K562 (cell line): ENCODE measurements around the gene SLCO2B1. TPM values are rescaled to one million over a fixed set of nuclear protein-coding genes. Genes with fewer than 3 reads are reported as not detected.

ENCODE experiments used
- EP400 ChIP-seq: fragments of 450-650 bp; IDR thresholded peaks from 2 replicates; pipeline ENCODE4 v1.6.1; 2017; ENCODE audit warnings: antibody characterized with exemption, mild to moderate bottlenecking, moderate library complexity
- NCOA2 ChIP-seq, 2 experiments: fragments of 450-650 bp; IDR thresholded peaks; 2 replicates each; pipeline ENCODE4 v1.6.1; 2018; ENCODE audit warnings: mild to moderate bottlenecking in 2 of 2, moderate library complexity in 1 of 2; ENCODE audit not compliant: partially characterized antibody in 2 of 2
- SMARCA4 ChIP-seq: fragments of 450-650 bp; IDR thresholded peaks from 2 replicates; pipeline ENCODE4 v1.6.1; 2016
- SNIP1 ChIP-seq: fragments of 450-650 bp; IDR thresholded peaks from 2 replicates; pipeline ENCODE4 v1.7.1; 2017; ENCODE audit warnings: low read depth, mild to moderate bottlenecking
- TAF1 ChIP-seq: IDR thresholded peaks from 2 replicates; pipeline ENCODE4 v1.6.1; 2011; ENCODE audit warnings: mild to moderate bottlenecking, low read length, moderate library complexity; ENCODE audit not compliant: insufficient read depth, control insufficient read depth, severe bottlenecking; ENCODE audit errors: extremely low read depth
- TRIM28 ChIP-seq: fragments of 450-650 bp; IDR thresholded peaks from 2 replicates; pipeline ENCODE4 v1.6.1; 2017
- ZNF133 ChIP-seq: fragments of 250-450 bp; sonication (Bioruptor Pico); IDR thresholded peaks from 2 replicates; pipeline ENCODE4 v1.4.0; 2020; ENCODE audit warnings: mild to moderate bottlenecking
- polyA plus RNA-seq, 8 experiments: library from polyadenylated mRNA; depleted of rRNA in 4 of 8; stranded (reverse) in 5 of 8; unstranded in 3 of 8; fragments of >200 nt; fragmentation: Nextera tagmentation in 2 of 8; fragmentation: Illumina TruSeq in 1 of 8; extraction: Ambion mirVana in 2 of 8; extraction: Trizol in 1 of 8; gene quantifications; 2 replicates each; pipeline versions ENCODE4 v1.2.1 to v1.2.3, GENCODE V29; 2011 to 2014; ENCODE audit warnings: inconsistent platforms in 1 of 8, missing spikeins in 1 of 8
- total RNA-seq, 7 experiments: library from RNA; depleted of rRNA in 6 of 7; stranded (reverse); fragments of >200 nt in 6 of 7; fragmentation: Illumina TruSeq in 2 of 7; extraction: Trizol in 2 of 7; gene quantifications; 2 replicates each; pipeline versions ENCODE4 v1.2.1 to v1.2.3, GENCODE V29; 2011 to 2021; ENCODE audit warnings: low replicate concordance in 1 of 7
- TF ChIP-seq, protein P1 (sequence below), 2 experiments: fragments of 450-650 bp; IDR thresholded peaks; 2 replicates each; pipeline ENCODE4 v1.6.1; 2016; ENCODE audit warnings: mild to moderate bottlenecking in 2 of 2, borderline replicate concordance in 1 of 2, low read depth in 1 of 2, moderate library complexity in 1 of 2
- TF ChIP-seq, protein P2 (sequence below), 2 experiments: fragments of 450-650 bp in 1 of 2; sonication (generic) in 1 of 2; formaldehyde crosslinking in 1 of 2; IDR thresholded peaks; 2 replicates each; pipeline versions ENCODE4 v1.7.1 to v1.9.0; 2016 to 2022; ENCODE audit warnings: inconsistent platforms in 1 of 2, mild to moderate bottlenecking in 1 of 2, missing genetic modification reagents in 1 of 2

SLCO2B1 gene
- total and polyA plus RNA-seq, 9 of the 15 experiments (the other 6 are each of a cell fraction or from before 2014, with no cell fraction given): 0.70 to 14.7 (median 7.6) TPM

DNA sequence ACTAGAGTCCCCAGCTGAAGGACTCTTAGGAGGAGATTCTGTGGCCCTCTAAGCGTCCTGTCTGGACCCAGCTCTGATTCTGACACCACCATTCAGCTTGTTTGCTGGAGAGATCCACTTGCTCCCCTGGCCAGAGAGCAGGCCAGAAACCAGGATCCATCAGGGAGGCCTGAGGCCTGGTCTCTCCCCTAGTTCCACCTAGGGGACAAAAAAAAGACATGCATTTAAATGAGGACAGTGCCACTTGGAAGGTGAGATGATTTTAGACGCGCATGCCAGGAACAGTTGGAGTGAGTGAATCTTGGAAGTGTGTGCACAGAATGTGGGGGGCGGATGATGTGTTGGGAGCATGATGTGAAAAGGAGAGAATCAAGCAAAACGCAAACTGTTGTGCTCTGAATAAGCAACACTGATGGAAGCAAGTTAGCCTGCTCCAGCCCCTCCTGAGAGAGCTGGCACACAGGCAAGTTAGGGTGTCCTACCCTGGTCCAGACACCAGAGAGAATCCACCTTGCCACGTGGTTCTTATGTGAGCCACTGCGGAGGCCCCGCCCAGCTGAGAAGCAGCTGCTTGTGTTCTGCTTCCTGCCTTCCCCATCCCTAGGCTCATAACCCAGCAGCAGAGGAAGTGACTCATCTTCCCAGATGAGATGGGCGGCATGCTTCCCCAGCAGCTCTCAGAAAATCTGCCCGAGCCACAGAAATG is 8.0 kb upstream of the SLCO2B1 start (continued):
- TF ChIP-seq, protein P1, sequence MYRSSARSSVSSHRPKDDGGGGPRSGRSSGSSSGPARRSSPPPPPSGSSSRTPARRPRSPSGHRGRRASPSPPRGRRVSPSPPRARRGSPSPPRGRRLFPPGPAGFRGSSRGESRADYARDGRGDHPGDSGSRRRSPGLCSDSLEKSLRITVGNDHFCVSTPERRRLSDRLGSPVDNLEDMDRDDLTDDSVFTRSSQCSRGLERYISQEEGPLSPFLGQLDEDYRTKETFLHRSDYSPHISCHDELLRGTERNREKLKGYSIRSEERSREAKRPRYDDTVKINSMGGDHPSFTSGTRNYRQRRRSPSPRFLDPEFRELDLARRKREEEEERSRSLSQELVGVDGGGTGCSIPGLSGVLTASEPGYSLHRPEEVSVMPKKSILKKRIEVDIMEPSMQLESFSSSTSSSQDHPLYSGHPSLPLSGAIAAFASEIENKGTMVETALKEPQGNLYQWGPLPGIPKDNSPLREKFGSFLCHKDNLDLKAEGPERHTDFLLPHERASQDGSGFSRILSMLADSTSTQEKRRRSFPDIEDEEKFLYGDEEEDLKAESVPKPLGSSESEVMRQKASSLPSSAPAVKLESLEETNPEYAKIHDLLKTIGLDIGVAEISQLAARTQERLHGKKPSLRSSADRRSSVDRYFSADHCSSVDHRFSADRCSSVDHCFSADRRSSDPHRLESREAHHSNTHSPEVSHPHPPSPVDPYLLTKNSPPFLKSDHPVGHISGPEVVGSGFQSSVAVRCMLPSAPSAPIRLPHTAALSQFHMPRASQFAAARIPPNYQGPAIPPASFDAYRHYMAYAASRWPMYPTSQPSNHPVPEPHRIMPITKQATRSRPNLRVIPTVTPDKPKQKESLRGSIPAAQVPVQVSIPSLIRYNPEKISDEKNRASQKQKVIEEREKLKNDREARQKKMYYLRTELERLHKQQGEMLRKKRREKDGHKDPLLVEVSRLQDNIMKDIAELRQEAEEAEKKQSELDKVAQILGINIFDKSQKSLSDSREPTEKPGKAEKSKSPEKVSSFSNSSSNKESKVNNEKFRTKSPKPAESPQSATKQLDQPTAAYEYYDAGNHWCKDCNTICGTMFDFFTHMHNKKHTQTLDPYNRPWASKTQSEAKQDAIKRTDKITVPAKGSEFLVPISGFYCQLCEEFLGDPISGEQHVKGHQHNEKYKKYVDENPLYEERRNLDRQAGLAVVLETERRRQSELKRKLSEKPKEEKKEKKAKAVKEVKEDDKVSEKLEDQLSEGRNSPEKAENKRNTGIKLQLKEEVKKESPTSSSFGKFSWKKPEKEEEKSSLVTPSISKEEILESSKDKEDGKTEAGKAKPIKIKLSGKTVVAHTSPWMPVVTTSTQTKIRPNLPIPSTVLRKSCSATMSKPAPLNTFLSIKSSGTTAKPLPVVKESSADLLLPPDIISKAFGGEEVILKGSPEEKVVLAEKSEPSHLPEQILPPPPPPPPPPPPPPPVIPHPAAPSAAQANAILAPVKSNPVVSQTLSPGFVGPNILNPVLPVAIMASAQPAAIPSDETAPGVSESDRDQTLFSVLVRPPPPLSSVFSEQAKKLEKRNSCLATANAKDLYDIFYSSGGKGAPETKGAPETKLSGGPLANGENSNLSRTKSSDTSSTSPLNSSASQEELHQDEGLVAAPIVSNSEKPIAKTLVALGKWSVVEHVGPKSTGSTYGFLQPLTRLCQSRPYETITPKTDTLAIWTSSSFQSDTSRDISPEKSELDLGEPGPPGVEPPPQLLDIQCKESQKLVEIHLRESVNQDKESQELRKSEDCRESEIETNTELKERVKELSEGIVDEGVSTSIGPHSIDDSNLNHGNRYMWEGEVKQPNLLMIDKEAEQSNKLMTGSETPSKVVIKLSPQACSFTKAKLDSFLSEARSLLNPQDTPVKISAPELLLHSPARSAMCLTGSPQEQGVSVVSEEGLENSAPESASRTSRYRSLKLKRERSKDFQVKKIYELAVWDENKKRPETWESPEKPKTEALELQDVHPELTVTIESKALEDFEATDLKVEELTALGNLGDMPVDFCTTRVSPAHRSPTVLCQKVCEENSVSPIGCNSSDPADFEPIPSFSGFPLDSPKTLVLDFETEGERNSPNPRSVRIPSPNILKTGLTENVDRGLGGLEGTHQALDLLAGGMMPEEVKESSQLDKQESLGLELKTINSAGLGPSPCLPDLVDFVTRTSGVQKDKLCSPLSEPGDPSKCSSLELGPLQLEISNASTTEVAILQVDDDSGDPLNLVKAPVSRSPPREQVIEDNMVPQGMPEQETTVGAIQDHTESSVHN (IDR thresholded peaks at IDR 0.05; ENCODE audit: borderline replicate concordance in 1 of 2, low read depth in 1 of 2): 0 out of 4 replicates have a peak, but pooled peaks of 1 of the 2 experiments have one; percentile 30
- TF ChIP-seq TAF1 (peak; percentile 13), NCOA2 (IDR thresholded peaks at IDR 0.05; ENCODE audit: partially characterized antibody in 2 of 2) (no peak), EP400 (peak; percentile 69; the same call in 1 of the 2 replicates), SNIP1 (no peak), SMARCA4 (peak; percentile 75), ZNF133 (CRISPR knock-in tag) (no peak), TRIM28 (no peak)
- TF ChIP-seq, protein P2, sequence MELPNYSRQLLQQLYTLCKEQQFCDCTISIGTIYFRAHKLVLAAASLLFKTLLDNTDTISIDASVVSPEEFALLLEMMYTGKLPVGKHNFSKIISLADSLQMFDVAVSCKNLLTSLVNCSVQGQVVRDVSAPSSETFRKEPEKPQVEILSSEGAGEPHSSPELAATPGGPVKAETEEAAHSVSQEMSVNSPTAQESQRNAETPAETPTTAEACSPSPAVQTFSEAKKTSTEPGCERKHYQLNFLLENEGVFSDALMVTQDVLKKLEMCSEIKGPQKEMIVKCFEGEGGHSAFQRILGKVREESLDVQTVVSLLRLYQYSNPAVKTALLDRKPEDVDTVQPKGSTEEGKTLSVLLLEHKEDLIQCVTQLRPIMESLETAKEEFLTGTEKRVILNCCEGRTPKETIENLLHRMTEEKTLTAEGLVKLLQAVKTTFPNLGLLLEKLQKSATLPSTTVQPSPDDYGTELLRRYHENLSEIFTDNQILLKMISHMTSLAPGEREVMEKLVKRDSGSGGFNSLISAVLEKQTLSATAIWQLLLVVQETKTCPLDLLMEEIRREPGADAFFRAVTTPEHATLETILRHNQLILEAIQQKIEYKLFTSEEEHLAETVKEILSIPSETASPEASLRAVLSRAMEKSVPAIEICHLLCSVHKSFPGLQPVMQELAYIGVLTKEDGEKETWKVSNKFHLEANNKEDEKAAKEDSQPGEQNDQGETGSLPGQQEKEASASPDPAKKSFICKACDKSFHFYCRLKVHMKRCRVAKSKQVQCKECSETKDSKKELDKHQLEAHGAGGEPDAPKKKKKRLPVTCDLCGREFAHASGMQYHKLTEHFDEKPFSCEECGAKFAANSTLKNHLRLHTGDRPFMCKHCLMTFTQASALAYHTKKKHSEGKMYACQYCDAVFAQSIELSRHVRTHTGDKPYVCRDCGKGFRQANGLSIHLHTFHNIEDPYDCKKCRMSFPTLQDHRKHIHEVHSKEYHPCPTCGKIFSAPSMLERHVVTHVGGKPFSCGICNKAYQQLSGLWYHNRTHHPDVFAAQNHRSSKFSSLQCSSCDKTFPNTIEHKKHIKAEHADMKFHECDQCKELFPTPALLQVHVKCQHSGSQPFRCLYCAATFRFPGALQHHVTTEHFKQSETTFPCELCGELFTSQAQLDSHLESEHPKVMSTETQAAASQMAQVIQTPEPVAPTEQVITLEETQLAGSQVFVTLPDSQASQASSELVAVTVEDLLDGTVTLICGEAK (IDR thresholded peaks at IDR 0.05): peak; percentile 70; the same call in 1 of the 2 replicates
- TF ChIP-seq, protein P2 (CRISPR knock-in tag; IDR thresholded peaks at IDR 0.05): no peak
